HG02943 (cell line): ENCODE results near the gene SSTR5.
"Not testable (repeated sequence)": the region's sequence is repeated elsewhere in the genome, so short reads cannot be mapped to it uniquely, and the experiment has no call there.

Source experiments
- ATAC-seq: cut with Tn5 transposase; IDR thresholded peaks from one replicate; pipeline ENCODE4 v1.9.1; 2021; ENCODE audit warnings: mild to moderate bottlenecking, low read depth, moderate library complexity; ENCODE audit not compliant: unreplicated experiment

Gene SSTR5

GRCh38 chr16:1071561-1072225 lies 854 bp upstream of the SSTR5 start:
- ATAC-seq, result no peak

- ATAC-seq, result no peak
Observed at GRCh38 chr16:1073262-1073558, 663 bp downstream of the SSTR5 start.

GRCh38 chr16:1073566-1074378 lies 1.2 kb downstream of the SSTR5 start:
- no peak for ATAC-seq

- ATAC-seq, result no peak
Observed at GRCh38 chr16:1074379-1074649, 1.8 kb downstream of the SSTR5 start.

- ATAC-seq, result no peak
Observed at GRCh38 chr16:1075546-1075945, 3.0 kb downstream of the SSTR5 start.

- ATAC-seq, result no peak
Observed at GRCh38 chr16:1076801-1077576, 4.4 kb downstream of the SSTR5 start.

GRCh38 chr16:1077877-1078578 lies 5.5 kb downstream of the SSTR5 start:
- ATAC-seq, result no peak

- no peak for ATAC-seq
Observed at GRCh38 chr16:1078579-1079021, 6.1 kb downstream of the SSTR5 start.

- no peak for ATAC-seq
Observed at GRCh38 chr16:1079341-1079740, 6.8 kb downstream of the SSTR5 start.

GRCh38 chr16:1079786-1080525 lies 7.4 kb downstream of the SSTR5 start:
- ATAC-seq, result no peak

- ATAC-seq, result no peak
Observed at GRCh38 chr16:1080801-1081733, 8.5 kb downstream of the SSTR5 start.

GRCh38 chr16:1081734-1082265 lies 9.3 kb downstream of the SSTR5 start:
- ATAC-seq, result no peak

GRCh38 chr16:1082266-1082951 lies 9.9 kb downstream of the SSTR5 start:
- no peak for ATAC-seq

- no peak for ATAC-seq
Observed at GRCh38 chr16:1082952-1083675, 10.6 kb downstream of the SSTR5 start.

- ATAC-seq, result no peak
Observed at GRCh38 chr16:1084971-1085370, 12.4 kb downstream of the SSTR5 start.

GRCh38 chr16:1086443-1086842 lies 13.9 kb downstream of the SSTR5 start:
- not testable (repeated sequence) for ATAC-seq

- ATAC-seq, result no peak
Observed at GRCh38 chr16:1088295-1089170, 16.0 kb downstream of the SSTR5 start.
